Activated gamma-delta T cell (primary cell): ENCODE data around the gene LRRC36.

ENCODE experiments used
- DNase-seq: peaks from one replicate; lab custom pipeline; 2025; lab: John Stamatoyannopoulos, UW

LRRC36 gene

DNA sequence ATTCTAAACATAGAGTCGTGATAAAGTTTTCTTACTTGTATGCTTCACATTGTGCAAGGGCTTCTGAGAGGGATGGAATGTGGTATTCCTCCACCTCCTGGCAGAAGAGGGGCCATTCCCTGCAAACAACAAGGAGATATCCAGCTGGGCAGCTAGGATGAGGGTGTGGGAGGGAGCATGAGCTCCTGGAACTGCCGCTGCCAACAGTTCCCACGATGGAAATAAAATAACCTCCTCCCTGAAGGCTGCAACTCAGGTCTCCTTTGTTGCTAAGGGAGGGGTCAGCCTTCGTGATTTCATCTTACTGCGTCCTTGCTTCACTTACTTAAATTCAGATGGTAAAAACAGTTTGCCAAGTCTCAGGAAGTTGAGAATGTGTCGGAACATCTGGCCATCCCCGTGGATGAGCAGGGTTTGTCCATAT lies 31.7 kb upstream of the LRRC36 start:
- DNase-seq: no peak

DNA sequence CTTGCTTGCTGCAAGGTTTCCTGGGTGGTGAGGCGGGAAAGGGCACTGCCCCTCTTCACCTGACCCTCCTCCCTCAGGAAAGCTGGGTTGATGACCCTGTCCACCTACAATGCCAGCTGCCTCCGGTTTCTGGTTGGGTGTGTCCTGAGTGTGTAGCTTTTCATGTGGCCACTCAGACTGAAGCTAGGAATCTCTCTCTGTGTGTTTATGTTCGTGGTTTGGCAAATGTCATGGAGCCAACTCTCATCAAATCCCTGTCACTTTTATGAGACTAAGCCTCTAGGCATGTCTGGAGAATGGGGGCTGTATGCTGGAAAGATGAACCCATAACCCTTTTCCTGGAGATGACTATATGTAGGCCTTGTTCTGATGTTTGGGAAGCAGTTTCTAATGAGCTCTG lies 30.2 kb upstream of the LRRC36 start:
- DNase-seq: no peak

DNA sequence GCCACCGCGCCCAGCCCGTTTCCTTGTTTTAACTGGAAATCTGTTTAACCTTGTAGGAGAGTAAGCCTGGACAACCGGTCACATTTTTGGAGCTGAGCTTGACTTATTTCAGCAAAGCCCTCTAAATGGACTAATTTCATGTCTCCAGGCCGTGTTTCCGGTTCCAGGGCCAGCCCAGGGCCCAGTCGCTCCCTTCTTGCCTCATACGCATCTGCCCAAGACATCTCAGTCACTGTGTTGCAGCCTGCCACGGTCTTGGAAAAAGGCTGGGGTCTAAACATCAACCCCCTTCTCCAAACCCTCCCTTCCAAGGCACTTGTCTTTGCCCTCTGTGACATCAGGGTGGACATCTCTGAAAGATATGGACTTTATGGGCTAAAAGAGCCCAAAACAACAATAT lies 28.3 kb upstream of the LRRC36 start:
- DNase-seq: no peak

DNA sequence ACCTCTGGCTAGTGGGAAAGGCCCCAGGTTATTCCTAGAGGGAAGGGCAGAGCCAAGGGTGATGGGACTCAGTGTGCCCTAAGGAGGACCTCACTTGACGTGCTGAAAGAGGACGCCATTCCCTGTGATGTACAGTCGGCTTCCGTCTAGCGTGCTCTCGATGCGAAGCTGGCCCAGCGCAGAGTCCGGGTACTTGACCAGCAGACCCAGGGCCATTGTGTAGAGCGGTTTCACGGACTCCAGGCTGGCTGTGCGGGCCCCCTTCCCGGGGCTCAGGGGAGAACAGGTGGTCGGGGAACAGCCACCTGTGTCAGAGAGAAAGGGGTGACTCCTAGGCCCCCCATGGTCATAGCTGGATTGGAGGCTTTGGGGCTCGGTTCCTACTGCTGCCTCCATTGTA lies 27.3 kb upstream of the LRRC36 start:
- no peak for DNase-seq

DNA sequence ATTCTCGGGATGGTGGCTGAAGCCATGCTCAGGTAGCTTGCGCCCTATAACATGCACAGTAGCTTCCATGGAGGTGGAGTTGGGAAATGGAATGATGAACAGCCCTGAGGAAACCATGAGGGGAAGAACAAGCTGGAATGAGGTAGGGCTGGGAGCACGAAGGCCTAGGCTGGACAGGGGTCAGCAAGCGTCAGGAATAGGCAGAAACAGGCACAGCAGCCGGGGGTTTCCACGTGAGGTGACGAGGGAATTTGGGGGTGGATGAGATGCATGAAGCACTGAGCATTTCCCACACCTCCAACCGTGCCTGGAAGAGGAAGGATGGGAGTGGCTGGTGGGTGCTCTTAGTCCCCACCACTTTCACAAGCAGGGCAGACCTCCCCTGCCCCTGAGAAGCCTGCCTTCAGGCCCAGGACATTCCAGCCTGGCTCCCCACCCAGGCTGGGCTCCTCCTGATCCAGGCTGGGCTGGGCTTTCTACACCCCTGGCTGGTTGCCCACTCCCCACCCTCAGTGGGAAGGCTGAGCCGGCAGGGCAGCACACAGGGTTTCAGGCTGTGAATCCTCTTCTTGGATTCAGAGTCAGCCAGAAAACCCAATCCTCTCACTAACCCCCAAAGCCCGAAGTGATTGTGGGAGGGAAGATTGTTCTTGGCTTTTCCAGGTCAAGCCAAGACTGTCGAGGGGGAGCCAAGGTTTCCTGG lies 25.4 kb upstream of the LRRC36 start:
- no peak for DNase-seq

DNA sequence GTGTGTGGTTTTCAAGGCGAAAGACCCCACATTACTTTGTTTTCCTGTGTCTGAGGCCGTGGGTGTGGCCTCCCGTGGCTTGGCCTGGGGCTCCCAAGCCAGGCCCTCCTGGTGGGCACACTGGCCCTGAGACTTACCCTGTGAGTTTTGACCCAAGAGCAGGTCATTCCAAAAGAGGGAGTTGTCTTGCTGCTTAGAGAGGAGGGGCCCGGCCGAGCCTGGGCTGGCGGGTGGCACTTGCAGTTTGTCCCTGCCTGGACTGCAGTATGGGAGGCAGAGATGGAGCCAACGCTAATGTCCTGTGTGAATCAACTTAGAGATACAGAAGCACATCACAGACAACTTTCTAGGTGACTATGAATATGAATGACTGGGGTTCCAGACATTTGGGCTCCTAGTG lies 24.5 kb upstream of the LRRC36 start:
- DNase-seq: no peak

GRCh38 chr16:67302970-67303369 lies 23.6 kb upstream of the LRRC36 start:
- no peak for DNase-seq

DNA sequence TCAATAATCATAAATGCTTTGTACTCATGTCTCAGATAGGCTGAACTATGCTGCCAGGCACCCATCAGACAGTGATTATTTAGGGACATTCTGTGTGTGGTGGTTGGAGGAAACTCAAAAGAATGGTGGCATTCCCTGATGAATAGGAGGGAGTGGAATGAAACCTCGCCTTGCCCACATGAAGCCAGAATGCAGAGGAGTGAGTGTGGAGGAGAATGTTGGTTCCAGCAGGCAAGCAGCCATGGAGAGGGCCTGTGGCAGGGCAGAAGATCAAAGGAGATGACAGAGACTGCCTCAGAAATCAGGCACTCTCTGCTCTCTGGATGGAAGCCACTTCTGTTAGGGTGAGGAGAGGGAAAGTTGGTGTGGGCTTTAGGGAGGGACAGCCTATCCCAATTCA lies 22.6 kb upstream of the LRRC36 start:
- DNase-seq: no peak

DNA sequence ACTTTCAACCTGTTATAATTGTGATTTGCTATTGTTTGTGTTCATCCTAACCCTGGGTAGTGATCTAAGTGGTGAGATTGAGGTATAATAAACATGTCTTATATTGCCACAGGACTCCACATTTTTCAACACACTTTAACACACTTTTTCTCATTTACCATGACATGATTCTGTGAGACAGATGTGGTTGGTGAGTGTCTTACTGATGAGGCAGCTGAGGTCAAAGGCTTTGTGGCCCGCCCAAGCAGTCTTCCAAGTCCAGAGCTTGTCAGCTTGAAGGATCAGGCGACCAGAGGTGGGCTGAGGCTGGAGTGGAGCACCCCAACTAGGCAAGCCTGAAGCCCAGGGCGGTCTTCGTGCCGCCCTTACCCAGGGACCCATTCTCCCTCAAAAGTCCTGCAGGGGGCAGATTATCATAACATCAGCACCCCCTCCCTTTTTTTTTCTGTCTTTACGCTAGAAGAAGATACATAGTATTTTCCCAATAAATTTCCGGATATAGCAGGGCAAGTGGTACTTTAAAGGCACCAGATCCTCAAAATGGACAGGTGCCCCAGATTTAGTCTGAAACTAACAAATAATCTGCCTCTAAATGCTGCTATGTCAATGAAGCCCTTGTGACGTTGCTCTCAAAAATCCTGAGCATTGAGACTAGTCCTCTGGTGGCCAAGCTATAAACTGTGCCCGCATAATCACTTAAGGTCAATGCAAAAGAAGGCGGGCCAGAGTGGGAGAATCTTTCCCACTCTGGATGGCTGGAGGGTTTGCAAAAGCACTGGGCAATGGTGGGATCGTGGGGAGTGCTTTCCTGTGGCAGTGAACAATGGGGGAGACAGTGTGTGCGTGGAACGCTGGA lies 21.2 kb upstream of the LRRC36 start:
- no peak for DNase-seq

DNA sequence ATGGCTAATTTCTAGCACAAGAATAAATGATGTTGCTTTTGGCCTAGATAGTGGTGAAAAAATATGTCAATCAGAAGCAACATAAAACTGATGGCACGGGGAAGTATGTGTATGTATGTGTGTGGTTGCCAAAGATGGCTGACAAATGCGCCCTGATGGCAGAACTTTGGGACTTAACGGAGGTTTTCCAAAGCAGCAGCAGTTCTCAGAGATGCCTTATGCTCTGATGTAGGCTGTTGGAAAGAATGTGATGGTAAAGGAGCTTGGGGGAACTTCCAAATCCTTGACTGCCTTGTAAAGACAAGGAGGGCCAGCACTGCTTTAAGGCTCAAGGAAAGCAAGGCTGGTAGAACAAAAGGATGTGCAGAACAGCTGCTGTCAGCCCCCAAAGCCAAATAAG lies 16.1 kb upstream of the LRRC36 start:
- DNase-seq: no peak

- no peak for DNase-seq
These were observed 14.8 kb upstream of the LRRC36 start for GRCh38 chr16:67311607-67312488.

- DNase-seq: no peak
These were observed 13.9 kb upstream of the LRRC36 start for GRCh38 chr16:67312719-67313118.

- DNase-seq: no peak
These were observed 8.8 kb upstream of the LRRC36 start for GRCh38 chr16:67317853-67318252.

DNA sequence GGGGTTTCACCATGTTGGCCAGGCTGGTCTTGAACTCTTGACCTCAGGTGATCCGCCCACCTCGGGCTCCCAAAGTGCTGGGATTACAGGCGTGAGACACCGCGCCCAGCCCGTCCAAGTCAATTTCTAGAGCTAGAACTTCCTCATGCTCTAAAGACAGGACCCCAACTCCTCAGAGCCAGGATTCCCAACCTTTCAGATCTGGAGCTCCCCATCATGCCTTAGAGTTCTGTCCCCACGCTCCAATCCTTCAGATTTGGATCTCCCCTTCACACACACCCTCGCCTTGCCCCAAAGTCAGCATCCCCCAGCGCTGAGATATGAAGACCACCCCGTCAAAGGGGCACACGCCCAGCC lies 522 bp upstream of the LRRC36 start:
- no peak for DNase-seq

- DNase-seq: no peak
These were observed 1.1 kb downstream of the LRRC36 start for GRCh38 chr16:67327743-67328142.

DNA sequence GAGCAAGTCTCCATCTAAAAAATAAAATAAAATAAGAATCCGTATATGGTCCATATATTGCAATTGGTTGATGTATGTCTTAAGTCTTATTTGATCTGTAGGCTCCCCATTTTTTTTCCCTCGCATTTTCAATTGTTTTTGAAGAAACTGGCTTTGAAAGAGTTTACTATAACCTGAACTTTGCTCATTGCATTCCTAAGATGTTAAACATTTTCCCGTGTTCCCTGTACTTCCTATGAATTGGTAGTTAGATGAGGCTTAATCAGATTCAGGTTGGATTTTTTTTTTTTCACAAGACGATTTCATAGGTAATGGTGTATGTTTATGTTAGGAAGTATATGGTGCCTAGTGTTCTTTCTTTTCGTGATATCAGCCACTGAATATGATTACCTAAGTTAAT lies 3.3 kb downstream of the LRRC36 start:
- no peak for DNase-seq

DNA sequence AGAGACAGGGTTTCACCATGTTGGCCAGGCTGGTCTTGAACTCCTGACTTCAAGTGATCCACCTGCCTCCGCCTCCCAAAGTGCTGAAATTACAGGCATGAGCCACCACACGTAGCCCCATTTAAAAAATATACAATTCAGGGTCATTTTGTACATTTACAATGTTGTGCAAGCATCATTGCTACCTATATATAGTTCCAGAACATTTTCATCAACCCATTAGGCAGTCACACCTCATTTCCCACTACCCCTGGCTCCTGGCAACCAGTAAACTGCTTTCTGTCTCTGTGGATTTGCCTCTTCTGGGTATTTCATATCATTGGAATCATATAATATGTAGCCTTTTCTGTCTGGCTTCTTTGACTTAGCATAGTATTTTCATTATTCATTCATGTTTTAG lies 6.7 kb downstream of the LRRC36 start:
- DNase-seq: no peak

DNA sequence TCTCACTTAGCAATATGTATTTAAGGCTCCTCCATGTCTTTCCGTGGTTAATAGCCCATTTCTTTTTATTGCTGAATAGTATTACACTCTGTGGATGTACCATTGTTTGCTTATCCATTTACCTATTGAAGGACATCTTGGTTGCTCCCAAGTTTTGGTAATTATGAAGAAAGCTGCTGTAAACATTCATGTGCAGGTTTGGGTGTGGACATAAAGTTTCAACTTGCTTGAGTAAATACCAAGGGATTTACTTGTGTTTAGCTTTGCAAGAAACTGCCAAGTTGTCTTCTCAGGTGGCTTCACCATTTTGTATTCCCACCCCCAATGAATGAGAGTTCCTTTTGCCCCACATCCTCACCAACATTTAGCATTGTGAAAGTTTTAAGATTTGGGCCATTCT lies 9.5 kb downstream of the LRRC36 start:
- no peak for DNase-seq

DNA sequence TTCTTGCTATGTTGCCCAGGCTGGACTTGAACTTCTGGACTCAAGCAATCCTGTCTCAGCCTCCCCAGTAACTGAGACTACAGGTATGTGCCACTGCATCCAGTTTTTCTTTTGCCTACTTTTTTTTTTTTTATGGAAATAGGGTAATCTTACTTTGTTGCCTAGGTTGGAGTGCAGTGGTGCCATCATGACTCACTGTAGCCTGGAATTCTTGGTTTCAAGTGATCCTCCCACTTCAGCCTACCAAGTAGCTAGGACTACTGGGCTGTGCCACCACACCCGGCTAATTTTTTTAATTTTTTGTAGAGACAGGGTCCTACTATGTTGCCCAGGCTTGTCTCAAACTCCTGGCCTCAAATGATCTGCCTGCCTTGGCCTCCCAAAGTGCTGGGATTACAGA lies 10.0 kb downstream of the LRRC36 start:
- no peak for DNase-seq

GRCh38 chr16:67339453-67339852 lies 12.8 kb downstream of the LRRC36 start:
- DNase-seq: no peak

- DNase-seq: no peak
These were observed 14.6 kb downstream of the LRRC36 start for GRCh38 chr16:67341250-67341649.

GRCh38 chr16:67342616-67343015 lies 16.0 kb downstream of the LRRC36 start:
- no peak for DNase-seq

GRCh38 chr16:67345401-67345800 lies 18.8 kb downstream of the LRRC36 start:
- DNase-seq: no peak
